Measurements from ENCODE around the gene KRTAP5-6. TPM values are rescaled to one million over a fixed set of nuclear protein-coding genes. Genes with fewer than 3 reads are reported as not detected.

KRTAP5-6 gene
- polyA plus RNA-seq, 2 of the 4 experiments (the other 2 are of a cell fraction), result not detected

DNA sequence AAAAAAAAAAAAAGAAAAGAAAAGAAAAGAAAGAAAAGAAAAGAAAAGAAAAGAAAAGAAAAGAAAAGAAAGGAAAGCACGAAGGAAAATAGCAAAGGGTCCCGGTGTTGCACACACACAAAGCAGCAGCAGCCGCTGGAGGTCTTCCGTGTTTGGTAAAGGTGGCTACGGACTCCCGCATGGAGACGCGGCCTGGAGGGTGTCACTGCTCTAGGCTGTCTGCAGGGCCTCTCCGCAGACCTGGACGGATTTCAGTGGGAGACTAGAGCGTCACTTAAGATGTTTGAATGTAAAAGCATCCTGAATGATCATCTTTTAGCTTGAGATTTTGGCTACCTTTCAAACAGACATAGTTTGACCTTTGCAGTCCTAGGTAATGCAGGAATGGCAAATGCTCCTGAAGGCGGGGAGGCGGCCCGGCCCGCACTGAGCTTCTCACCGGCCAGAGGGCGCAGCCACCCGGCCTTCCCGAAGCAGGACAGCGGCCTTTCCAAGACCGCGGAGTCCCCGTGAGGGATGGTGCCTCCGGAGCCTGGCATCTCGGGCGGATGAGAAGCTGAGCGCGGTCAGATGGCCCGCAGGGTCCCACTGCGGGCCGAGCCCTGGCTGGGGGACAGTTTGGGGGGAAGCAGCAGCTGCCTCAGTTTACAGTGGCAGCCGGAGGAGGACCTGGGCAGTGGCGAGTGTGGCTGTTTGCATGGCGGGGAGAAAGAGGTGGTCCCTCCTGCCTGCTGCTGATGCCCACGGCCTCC lies 48.9 kb upstream of the KRTAP5-6 start (continued):
- TF ChIP-seq, protein P1, sequence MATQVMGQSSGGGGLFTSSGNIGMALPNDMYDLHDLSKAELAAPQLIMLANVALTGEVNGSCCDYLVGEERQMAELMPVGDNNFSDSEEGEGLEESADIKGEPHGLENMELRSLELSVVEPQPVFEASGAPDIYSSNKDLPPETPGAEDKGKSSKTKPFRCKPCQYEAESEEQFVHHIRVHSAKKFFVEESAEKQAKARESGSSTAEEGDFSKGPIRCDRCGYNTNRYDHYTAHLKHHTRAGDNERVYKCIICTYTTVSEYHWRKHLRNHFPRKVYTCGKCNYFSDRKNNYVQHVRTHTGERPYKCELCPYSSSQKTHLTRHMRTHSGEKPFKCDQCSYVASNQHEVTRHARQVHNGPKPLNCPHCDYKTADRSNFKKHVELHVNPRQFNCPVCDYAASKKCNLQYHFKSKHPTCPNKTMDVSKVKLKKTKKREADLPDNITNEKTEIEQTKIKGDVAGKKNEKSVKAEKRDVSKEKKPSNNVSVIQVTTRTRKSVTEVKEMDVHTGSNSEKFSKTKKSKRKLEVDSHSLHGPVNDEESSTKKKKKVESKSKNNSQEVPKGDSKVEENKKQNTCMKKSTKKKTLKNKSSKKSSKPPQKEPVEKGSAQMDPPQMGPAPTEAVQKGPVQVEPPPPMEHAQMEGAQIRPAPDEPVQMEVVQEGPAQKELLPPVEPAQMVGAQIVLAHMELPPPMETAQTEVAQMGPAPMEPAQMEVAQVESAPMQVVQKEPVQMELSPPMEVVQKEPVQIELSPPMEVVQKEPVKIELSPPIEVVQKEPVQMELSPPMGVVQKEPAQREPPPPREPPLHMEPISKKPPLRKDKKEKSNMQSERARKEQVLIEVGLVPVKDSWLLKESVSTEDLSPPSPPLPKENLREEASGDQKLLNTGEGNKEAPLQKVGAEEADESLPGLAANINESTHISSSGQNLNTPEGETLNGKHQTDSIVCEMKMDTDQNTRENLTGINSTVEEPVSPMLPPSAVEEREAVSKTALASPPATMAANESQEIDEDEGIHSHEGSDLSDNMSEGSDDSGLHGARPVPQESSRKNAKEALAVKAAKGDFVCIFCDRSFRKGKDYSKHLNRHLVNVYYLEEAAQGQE (IDR thresholded peaks at IDR 0.05), result no peak
- no peak for TF ChIP-seq EHMT2 (IDR thresholded peaks at IDR 0.05; ENCODE audit: low read depth)
- TF ChIP-seq POLR2A (IDR thresholded peaks at IDR 0.05; ENCODE audit: low read length), result no peak
- TF ChIP-seq, protein P2, sequence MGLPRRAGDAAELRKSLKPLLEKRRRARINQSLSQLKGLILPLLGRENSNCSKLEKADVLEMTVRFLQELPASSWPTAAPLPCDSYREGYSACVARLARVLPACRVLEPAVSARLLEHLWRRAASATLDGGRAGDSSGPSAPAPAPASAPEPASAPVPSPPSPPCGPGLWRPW (IDR thresholded peaks at IDR 0.05), result no peak

DNA sequence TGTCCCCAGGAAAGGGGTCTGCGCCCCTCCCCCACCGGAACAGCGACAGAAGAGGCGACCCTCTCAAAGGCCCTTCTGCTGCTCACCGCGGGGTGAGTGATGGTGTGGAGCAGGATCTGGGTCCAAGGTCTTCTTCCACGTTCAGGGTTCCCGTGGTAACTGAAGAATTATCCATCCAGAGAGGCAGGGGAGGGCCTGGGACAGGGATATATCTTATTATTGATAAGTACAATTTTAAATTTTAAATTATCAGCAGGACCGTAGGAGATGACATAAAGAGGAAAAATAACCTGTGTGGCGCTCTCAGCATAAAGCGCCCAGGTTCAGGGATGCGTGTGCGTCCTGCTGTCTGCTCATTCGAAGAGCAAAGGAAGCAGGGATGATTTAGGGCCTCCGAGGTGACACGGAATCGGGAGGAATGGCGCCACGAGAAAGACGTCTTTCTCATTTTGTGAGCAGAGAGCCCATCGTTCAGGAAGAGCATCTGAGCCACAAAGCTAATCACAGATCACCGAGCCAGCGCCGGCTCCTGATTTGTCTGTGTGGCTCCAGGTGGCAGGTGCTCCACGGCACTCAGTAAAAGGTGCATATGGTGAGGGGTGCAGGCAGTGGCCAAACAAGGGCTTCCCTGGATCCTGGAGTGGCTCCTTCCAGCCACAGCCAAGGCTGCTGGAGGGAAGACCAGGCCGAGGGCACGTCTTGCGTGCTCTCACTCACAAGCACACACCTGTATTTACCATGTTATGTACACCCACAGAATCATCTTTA lies 48.2 kb upstream of the KRTAP5-6 start:
- H3K9me3 ChIP-seq, result no peaks in the 10 kb centered on the region
- H3K27ac ChIP-seq, result no peak overlapping the region
- ATAC-seq (no peak), DNase-seq (ENCODE audit: low read depth in 1 of 2, low spot score in 1 of 2) (no peak), FAIRE-seq (no peak)
- H3K4me2 ChIP-seq, result no peak overlapping the region
- no peaks in the 10 kb centered on the region; the same call in 2 of the 3 replicates for H3K4me1 ChIP-seq
- ChIA-PET CTCF (interaction anchor here (1.0 to 12.2 kb wide), 9 partner anchors 9 to 505 kb away, joined by 3 to 350 read pairs (median 9); partner anchors contain the start of gene INS), POLR2A (no interaction called here)
- TF ChIP-seq, protein P3, sequence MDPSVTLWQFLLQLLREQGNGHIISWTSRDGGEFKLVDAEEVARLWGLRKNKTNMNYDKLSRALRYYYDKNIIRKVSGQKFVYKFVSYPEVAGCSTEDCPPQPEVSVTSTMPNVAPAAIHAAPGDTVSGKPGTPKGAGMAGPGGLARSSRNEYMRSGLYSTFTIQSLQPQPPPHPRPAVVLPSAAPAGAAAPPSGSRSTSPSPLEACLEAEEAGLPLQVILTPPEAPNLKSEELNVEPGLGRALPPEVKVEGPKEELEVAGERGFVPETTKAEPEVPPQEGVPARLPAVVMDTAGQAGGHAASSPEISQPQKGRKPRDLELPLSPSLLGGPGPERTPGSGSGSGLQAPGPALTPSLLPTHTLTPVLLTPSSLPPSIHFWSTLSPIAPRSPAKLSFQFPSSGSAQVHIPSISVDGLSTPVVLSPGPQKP (IDR thresholded peaks at IDR 0.05; ENCODE audit: low read depth, low read length), result no peak
- TF ChIP-seq, protein P1 (IDR thresholded peaks at IDR 0.05), result no peak
- TF ChIP-seq RAD21 (conservative IDR thresholded peaks at IDR 0.05 in 1 of 2, IDR thresholded peaks at IDR 0.05 in 1 of 2) (no peak), NPAS2 (CRISPR knock-in tag; IDR thresholded peaks at IDR 0.05; ENCODE audit: borderline replicate concordance) (no peak), RNF2 (IDR thresholded peaks at IDR 0.05; ENCODE audit: borderline replicate concordance, low read depth) (no peak), HDAC2 (IDR thresholded peaks at IDR 0.05) (no peak), SREBF2 (IDR thresholded peaks at IDR 0.05) (no peak), ZSCAN20 (CRISPR knock-in tag; IDR thresholded peaks at IDR 0.05) (no peak), CBX8 (IDR thresholded peaks at IDR 0.05) (no peak), HEYL (CRISPR knock-in tag; IDR thresholded peaks at IDR 0.05) (no peak), FOSB (CRISPR knock-in tag; IDR thresholded peaks at IDR 0.05) (no peak), HOXA7 (CRISPR knock-in tag; IDR thresholded peaks at IDR 0.05) (no peak), TFCP2L1 (CRISPR knock-in tag; IDR thresholded peaks at IDR 0.05) (no peak), JUN (IDR thresholded peaks at IDR 0.05) (no peak), HOXB13 (CRISPR knock-in tag; IDR thresholded peaks at IDR 0.05; ENCODE audit: low read depth) (no peak)
- TF ChIP-seq, protein P4, sequence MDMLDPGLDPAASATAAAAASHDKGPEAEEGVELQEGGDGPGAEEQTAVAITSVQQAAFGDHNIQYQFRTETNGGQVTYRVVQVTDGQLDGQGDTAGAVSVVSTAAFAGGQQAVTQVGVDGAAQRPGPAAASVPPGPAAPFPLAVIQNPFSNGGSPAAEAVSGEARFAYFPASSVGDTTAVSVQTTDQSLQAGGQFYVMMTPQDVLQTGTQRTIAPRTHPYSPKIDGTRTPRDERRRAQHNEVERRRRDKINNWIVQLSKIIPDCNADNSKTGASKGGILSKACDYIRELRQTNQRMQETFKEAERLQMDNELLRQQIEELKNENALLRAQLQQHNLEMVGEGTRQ (IDR thresholded peaks at IDR 0.05), result no peak
- 59% methylated on average over 27 of the region's 28 CpGs for WGBS (ENCODE audit: missing lambda C conversion rate)
- no peak overlapping the region for H3K4me3 ChIP-seq

Data from A549 (cell line).